ENCODE results near the gene DGKZ.
"Not testable (repeated sequence)": the region's sequence is repeated elsewhere in the genome, so short reads cannot be mapped to it uniquely, and the experiment has no call there.

The DGKZ gene

GRCh38 chr11:46367916-46368267, 20.6 kb downstream of the DGKZ start:
- Histone ChIP-seq H3K36me3 (ENCODE audit: control insufficient read depth, insufficient read depth, low read length) (peaks cover 49% of the 10 kb centered on the region), H3K4me1 (ENCODE audit: control insufficient read depth, insufficient read depth, low read length, poor library complexity, severe bottlenecking) (peaks cover 24% of the 10 kb centered on the region), H3K4me3 (ENCODE audit: extremely low read depth, insufficient read depth, low read length, poor library complexity, severe bottlenecking) (no peak overlapping the region), H3K27ac (ENCODE audit: low read depth, low read length, severe bottlenecking) (no peak overlapping the region), H3K9me3 (ENCODE audit: control insufficient read depth, low read length) (no peaks in the 10 kb centered on the region)
- WGBS, 2 experiments (ENCODE audit: insufficient coverage in 2 of 2), result 92 to 97% methylated on average over 11 of the region's 12 CpGs

- H3K4me1 ChIP-seq (ENCODE audit: control insufficient read depth, insufficient read depth, low read length, poor library complexity, severe bottlenecking), result peaks cover 12% of the 10 kb centered on the region
- H3K4me3 ChIP-seq (ENCODE audit: extremely low read depth, insufficient read depth, low read length, poor library complexity, severe bottlenecking), result no peak overlapping the region
- 55 to 57% methylated on average over 22 to 24 of the region's 25 CpGs for WGBS, 2 experiments (ENCODE audit: insufficient coverage in 2 of 2)
- no peaks in the 10 kb centered on the region for H3K9me3 ChIP-seq (ENCODE audit: control insufficient read depth, low read length)
- H3K27ac ChIP-seq (ENCODE audit: low read depth, low read length, severe bottlenecking), result peak overlapping the region; percentile 53
- H3K36me3 ChIP-seq (ENCODE audit: control insufficient read depth, insufficient read depth, low read length), result peaks cover 55% of the 10 kb centered on the region
These were observed 22.3 kb downstream of the DGKZ start for GRCh38 chr11:46369458-46370152.

GRCh38 chr11:46370253-46370652, 23.0 kb downstream of the DGKZ start:
- 94 to 95% methylated on average over 13 of the region's 13 CpGs for WGBS, 2 experiments (ENCODE audit: insufficient coverage in 2 of 2)
- Histone ChIP-seq H3K9me3 (ENCODE audit: control insufficient read depth, low read length) (no peaks in the 10 kb centered on the region), H3K36me3 (ENCODE audit: control insufficient read depth, insufficient read depth, low read length) (peaks cover 58% of the 10 kb centered on the region)

GRCh38 chr11:46371262-46371661, 24.0 kb downstream of the DGKZ start:
- H3K36me3 ChIP-seq (ENCODE audit: control insufficient read depth, insufficient read depth, low read length), result peaks cover 69% of the 10 kb centered on the region
- H3K4me3 ChIP-seq (ENCODE audit: extremely low read depth, insufficient read depth, low read length, poor library complexity, severe bottlenecking); H3K27ac ChIP-seq (ENCODE audit: low read depth, low read length, severe bottlenecking); H3K9me3 ChIP-seq (ENCODE audit: control insufficient read depth, low read length): not testable (repeated sequence)
- 94 to 97% methylated on average over 18 to 19 of the region's 19 CpGs for WGBS, 2 experiments (ENCODE audit: insufficient coverage in 2 of 2)
- peaks cover 12% of the 10 kb centered on the region for H3K4me1 ChIP-seq (ENCODE audit: control insufficient read depth, insufficient read depth, low read length, poor library complexity, severe bottlenecking)

More at GRCh38 chr11:46370253-46370652, 23.0 kb downstream of the DGKZ start:
- peaks cover 12% of the 10 kb centered on the region for H3K4me1 ChIP-seq (ENCODE audit: control insufficient read depth, insufficient read depth, low read length, poor library complexity, severe bottlenecking)
- no peak overlapping the region for H3K4me3 ChIP-seq (ENCODE audit: extremely low read depth, insufficient read depth, low read length, poor library complexity, severe bottlenecking)
- H3K27ac ChIP-seq (ENCODE audit: low read depth, low read length, severe bottlenecking), result no peak overlapping the region

- H3K9me3 ChIP-seq (ENCODE audit: control insufficient read depth, low read length), result no peaks in the 10 kb centered on the region
- WGBS, 2 experiments (ENCODE audit: insufficient coverage in 2 of 2), result 87% methylated on average over 9 of the region's 10 CpGs
- no peak overlapping the region for H3K27ac ChIP-seq (ENCODE audit: low read depth, low read length, severe bottlenecking)
- peaks cover 77% of the 10 kb centered on the region for H3K36me3 ChIP-seq (ENCODE audit: control insufficient read depth, insufficient read depth, low read length)
- peaks cover 12% of the 10 kb centered on the region for H3K4me1 ChIP-seq (ENCODE audit: control insufficient read depth, insufficient read depth, low read length, poor library complexity, severe bottlenecking)
- no peak overlapping the region for H3K4me3 ChIP-seq (ENCODE audit: extremely low read depth, insufficient read depth, low read length, poor library complexity, severe bottlenecking)
These were observed 24.8 kb downstream of the DGKZ start for GRCh38 chr11:46372086-46372485.

GRCh38 chr11:46372501-46372900, 25.2 kb downstream of the DGKZ start:
- H3K9me3 ChIP-seq (ENCODE audit: control insufficient read depth, low read length); H3K4me3 ChIP-seq (ENCODE audit: extremely low read depth, insufficient read depth, low read length, poor library complexity, severe bottlenecking); H3K27ac ChIP-seq (ENCODE audit: low read depth, low read length, severe bottlenecking): not testable (repeated sequence)
- H3K4me1 ChIP-seq (ENCODE audit: control insufficient read depth, insufficient read depth, low read length, poor library complexity, severe bottlenecking), result peaks cover 12% of the 10 kb centered on the region
- H3K36me3 ChIP-seq (ENCODE audit: control insufficient read depth, insufficient read depth, low read length), result peaks cover 81% of the 10 kb centered on the region
- WGBS, 2 experiments (ENCODE audit: insufficient coverage in 2 of 2), result 94 to 98% methylated on average over 9 to 13 of the region's 15 CpGs

GRCh38 chr11:46373787-46374740, 26.8 kb downstream of the DGKZ start:
- 95% methylated on average over 28 of the region's 30 CpGs for WGBS, 2 experiments (ENCODE audit: insufficient coverage in 2 of 2)
- Histone ChIP-seq H3K36me3 (ENCODE audit: control insufficient read depth, insufficient read depth, low read length) (peaks cover 80% of the 10 kb centered on the region), H3K27ac (ENCODE audit: low read depth, low read length, severe bottlenecking) (no peak overlapping the region)

GRCh38 chr11:46374815-46375214, 27.6 kb downstream of the DGKZ start:
- Histone ChIP-seq H3K9me3 (ENCODE audit: control insufficient read depth, low read length) (no peaks in the 10 kb centered on the region), H3K4me3 (ENCODE audit: extremely low read depth, insufficient read depth, low read length, poor library complexity, severe bottlenecking) (no peak overlapping the region), H3K36me3 (ENCODE audit: control insufficient read depth, insufficient read depth, low read length) (peaks cover 77% of the 10 kb centered on the region), H3K27ac (ENCODE audit: low read depth, low read length, severe bottlenecking) (no peak overlapping the region), H3K4me1 (ENCODE audit: control insufficient read depth, insufficient read depth, low read length, poor library complexity, severe bottlenecking) (peaks cover 4% of the 10 kb centered on the region)
- 94 to 98% methylated on average over 14 to 15 of the region's 15 CpGs for WGBS, 2 experiments (ENCODE audit: insufficient coverage in 2 of 2)

More at GRCh38 chr11:46373787-46374740, 26.8 kb downstream of the DGKZ start:
- H3K4me1 ChIP-seq (ENCODE audit: control insufficient read depth, insufficient read depth, low read length, poor library complexity, severe bottlenecking), result peaks cover 11% of the 10 kb centered on the region
- no peak overlapping the region for H3K4me3 ChIP-seq (ENCODE audit: extremely low read depth, insufficient read depth, low read length, poor library complexity, severe bottlenecking)
- no peaks in the 10 kb centered on the region for H3K9me3 ChIP-seq (ENCODE audit: control insufficient read depth, low read length)

GRCh38 chr11:46375392-46376101, 28.3 kb downstream of the DGKZ start:
- no peaks in the 10 kb centered on the region for H3K9me3 ChIP-seq (ENCODE audit: control insufficient read depth, low read length)
- no peak overlapping the region for H3K27ac ChIP-seq (ENCODE audit: low read depth, low read length, severe bottlenecking)
- 96 to 97% methylated on average over 18 to 33 of the region's 38 CpGs for WGBS, 2 experiments (ENCODE audit: insufficient coverage in 2 of 2)
- H3K4me1 ChIP-seq (ENCODE audit: control insufficient read depth, insufficient read depth, low read length, poor library complexity, severe bottlenecking), result no peaks in the 10 kb centered on the region
- H3K36me3 ChIP-seq (ENCODE audit: control insufficient read depth, insufficient read depth, low read length), result peaks cover 69% of the 10 kb centered on the region
- no peak overlapping the region for H3K4me3 ChIP-seq (ENCODE audit: extremely low read depth, insufficient read depth, low read length, poor library complexity, severe bottlenecking)

- no peaks in the 10 kb centered on the region for H3K9me3 ChIP-seq (ENCODE audit: control insufficient read depth, low read length)
- H3K36me3 ChIP-seq (ENCODE audit: control insufficient read depth, insufficient read depth, low read length), result peaks cover 62% of the 10 kb centered on the region
- H3K27ac ChIP-seq (ENCODE audit: low read depth, low read length, severe bottlenecking), result no peak overlapping the region
- WGBS, 2 experiments (ENCODE audit: insufficient coverage in 2 of 2), result 93 to 96% methylated on average over 18 to 19 of the region's 19 CpGs
- H3K4me3 ChIP-seq (ENCODE audit: extremely low read depth, insufficient read depth, low read length, poor library complexity, severe bottlenecking), result no peak overlapping the region
- no peaks in the 10 kb centered on the region for H3K4me1 ChIP-seq (ENCODE audit: control insufficient read depth, insufficient read depth, low read length, poor library complexity, severe bottlenecking)
These were observed 29.2 kb downstream of the DGKZ start for GRCh38 chr11:46376258-46377050.
